SK-N-SH (cell line): ENCODE measurements around the gene TGM5. TPM values are rescaled to one million over a fixed set of nuclear protein-coding genes. Genes with fewer than 3 reads are reported as not detected.
"Not testable (repeated sequence)": the region's sequence is repeated elsewhere in the genome, so short reads cannot be mapped to it uniquely, and the experiment has no call there.

ENCODE experiments used
- CTCF ChIA-PET: fragments of 300-600, 350-600 bp; formaldehyde crosslinking; extraction: SDS; loops from one replicate; lab custom pipeline; 2021; lab: Yijun Ruan, JAX
- POLR2A ChIA-PET: fragments of 350-600 bp; sonication (Branson Sonifier 250); formaldehyde crosslinking; extraction: SDS; loops from one replicate; lab custom pipeline; 2020; ENCODE audit warnings: antibody characterized with exemption, inconsistent platforms; lab: Yijun Ruan, JAX
- DNase-seq: peaks from one replicate; pipeline ENCODE4 v3.0.0; 2012
- H2AFZ ChIP-seq: fragments of 200-600 bp; sonication (generic); 2 replicates; pipeline ENCODE4 v1.8.1; 2016; ENCODE audit warnings: antibody characterized with exemption, mild to moderate bottlenecking, low read depth
- H3F3A ChIP-seq: fragments of 200-600 bp; sonication (generic); replicated peaks from 2 replicates; pipeline ENCODE3; 2016; ENCODE audit warnings: antibody characterized with exemption, mild to moderate bottlenecking; ENCODE audit not compliant: insufficient read depth
- H3K27ac ChIP-seq, 2 experiments: fragments of 200-500 bp in 1 of 2; fragments of 200-600 bp in 1 of 2; sonication (Bioruptor generic) in 1 of 2; sonication (generic), shearing (Covaris generic) in 1 of 2; 2 replicates each; pipeline versions ENCODE4 v1.5.1 to v1.6.1; 2014 to 2016; ENCODE audit warnings: low read depth in 2 of 2, inconsistent platforms in 1 of 2, low read length in 1 of 2, mild to moderate bottlenecking in 1 of 2, mixed read lengths in 1 of 2
- H3K27me3 ChIP-seq: fragments of 200-600 bp; sonication (generic), shearing (Covaris generic); 2 replicates; pipeline ENCODE4 v1.6.1; 2016; ENCODE audit warnings: mixed run types; ENCODE audit not compliant: insufficient read depth
- H3K36me3 ChIP-seq, 2 experiments: fragments of 200-500 bp in 1 of 2; fragments of 200-600 bp in 1 of 2; sonication (Bioruptor generic) in 1 of 2; sonication (generic) in 1 of 2; replicated peaks in 1 of 2; 2 replicates each; pipeline versions ENCODE3 to v1.5.1; 2014 to 2016; ENCODE audit warnings: low read length in 1 of 2, mild to moderate bottlenecking in 1 of 2; ENCODE audit not compliant: insufficient read depth in 2 of 2, control insufficient read depth in 1 of 2
- H3K4me1 ChIP-seq, 2 experiments: fragments of 200-500 bp in 1 of 2; fragments of 200-600 bp in 1 of 2; sonication (Bioruptor generic) in 1 of 2; sonication (generic), shearing (Covaris generic) in 1 of 2; 2 replicates each; pipeline versions ENCODE4 v1.5.1 to v1.6.1; 2014 to 2016; ENCODE audit warnings: low read depth in 1 of 2, low read length in 1 of 2, mixed run types in 1 of 2; ENCODE audit not compliant: insufficient read depth in 2 of 2, control insufficient read depth in 1 of 2
- H3K4me2 ChIP-seq: fragments of 200-600 bp; sonication (generic), shearing (Covaris generic); 2 replicates; pipeline ENCODE4 v1.6.1; 2017; ENCODE audit warnings: mixed run types
- H3K4me3 ChIP-seq, 2 experiments: fragments of 200-500 bp in 1 of 2; fragments of 200-600 bp in 1 of 2; sonication (Bioruptor generic) in 1 of 2; sonication (generic), shearing (Covaris generic) in 1 of 2; 2 replicates each; pipeline versions ENCODE4 v1.5.1 to v1.8.1; 2014 to 2016; ENCODE audit warnings: low read depth in 2 of 2, inconsistent platforms in 1 of 2, low read length in 1 of 2, mild to moderate bottlenecking in 1 of 2, mixed read lengths in 1 of 2, moderate library complexity in 1 of 2
- H3K79me2 ChIP-seq: fragments of 200-600 bp; sonication (generic); 2 replicates; pipeline ENCODE4 v1.8.1; 2017; ENCODE audit warnings: mild to moderate bottlenecking; ENCODE audit not compliant: insufficient read depth
- H3K9ac ChIP-seq: fragments of 200-600 bp; sonication (generic); 2 replicates; pipeline ENCODE4 v1.6.1; 2017; ENCODE audit warnings: mixed run types
- H3K9me2 ChIP-seq: fragments of 200-600 bp; sonication (generic); 2 replicates; pipeline ENCODE4 v1.6.1; 2017; ENCODE audit warnings: mixed run types
- H3K9me3 ChIP-seq: fragments of 200-600 bp; sonication (generic); 2 replicates; pipeline ENCODE4 v1.6.1; 2017; ENCODE audit warnings: mixed run types, mild to moderate bottlenecking, moderate library complexity
- H4K20me1 ChIP-seq: fragments of 200-600 bp; sonication (generic); 2 replicates; pipeline ENCODE4 v1.6.1; 2017; ENCODE audit warnings: mild to moderate bottlenecking, mixed run types; ENCODE audit not compliant: insufficient read depth
- ELF1 ChIP-seq: IDR thresholded peaks from 2 replicates; pipeline ENCODE4 v1.4.0; 2012
- EP300 ChIP-seq, 2 experiments: IDR thresholded peaks; 2 replicates each; pipeline versions ENCODE4 v1.4.0 to v1.6.1; 2012; ENCODE audit warnings: borderline replicate concordance in 1 of 2, low read depth in 1 of 2, low read length in 1 of 2
- FOXJ3 ChIP-seq: sonication (generic); formaldehyde crosslinking; IDR thresholded peaks from 2 replicates; pipeline ENCODE4 v1.5.1; 2020; ENCODE audit warnings: mild to moderate bottlenecking, missing genetic modification reagents
- FOXM1 ChIP-seq: IDR thresholded peaks from 2 replicates; pipeline ENCODE4 v1.4.0; 2012; ENCODE audit warnings: low read depth, mild to moderate bottlenecking
- NRF1 ChIP-seq: IDR thresholded peaks from 2 replicates; pipeline ENCODE4 v1.6.1; 2012; ENCODE audit warnings: low read depth, mild to moderate bottlenecking, low read length
- RCOR1 ChIP-seq: fragments of 150-350 bp; IDR thresholded peaks from 2 replicates; pipeline ENCODE4 v1.6.1; 2017; ENCODE audit warnings: antibody characterized with exemption, low read length
- RXRA ChIP-seq: IDR thresholded peaks from 2 replicates; pipeline ENCODE4 v1.4.0; 2012; ENCODE audit warnings: low read depth, mild to moderate bottlenecking, borderline replicate concordance
- SMC3 ChIP-seq: IDR thresholded peaks from 2 replicates; pipeline ENCODE4 v1.6.1; 2012; ENCODE audit warnings: low read depth, low read length, improper control_type of control experiment
- YY1 ChIP-seq: IDR thresholded peaks from 2 replicates; pipeline ENCODE4 v1.4.0; 2012; ENCODE audit warnings: low read depth, mild to moderate bottlenecking
- WGBS: methylation state at CpG from one replicate; pipeline ENCODE4 v1.1.6; 2017; ENCODE audit warnings: low lambda C conversion rate; 5-methylcytosine and 5-hydroxymethylcytosine counted together
- polyA plus RNA-seq, 3 experiments: library from polyadenylated mRNA; depleted of rRNA; stranded (reverse); fragments of >200 nt; gene quantifications; 2 replicates each; pipeline ENCODE4 v1.2.3, GENCODE V29; 2012
- TF ChIP-seq, protein P1 (sequence below): IDR thresholded peaks from 2 replicates; pipeline ENCODE4 v1.4.0; 2012; ENCODE audit warnings: low read depth, borderline replicate concordance
- TF ChIP-seq, protein P2 (sequence below): IDR thresholded peaks from 2 replicates; pipeline ENCODE4; 2012
- TF ChIP-seq, protein P3 (sequence below): fragments of 150-350 bp; IDR thresholded peaks from 2 replicates; pipeline ENCODE4 v1.6.1; 2017; ENCODE audit warnings: antibody characterized with exemption, low read length, low read depth, borderline replicate concordance
- TF ChIP-seq, protein P4 (sequence below): IDR thresholded peaks from 2 replicates; pipeline ENCODE4 v1.4.0; 2012; ENCODE audit warnings: low read depth, borderline replicate concordance

The TGM5 gene
- polyA plus RNA-seq, 1 of the 3 experiments (the other 2 are of a cell fraction): not detected

DNA sequence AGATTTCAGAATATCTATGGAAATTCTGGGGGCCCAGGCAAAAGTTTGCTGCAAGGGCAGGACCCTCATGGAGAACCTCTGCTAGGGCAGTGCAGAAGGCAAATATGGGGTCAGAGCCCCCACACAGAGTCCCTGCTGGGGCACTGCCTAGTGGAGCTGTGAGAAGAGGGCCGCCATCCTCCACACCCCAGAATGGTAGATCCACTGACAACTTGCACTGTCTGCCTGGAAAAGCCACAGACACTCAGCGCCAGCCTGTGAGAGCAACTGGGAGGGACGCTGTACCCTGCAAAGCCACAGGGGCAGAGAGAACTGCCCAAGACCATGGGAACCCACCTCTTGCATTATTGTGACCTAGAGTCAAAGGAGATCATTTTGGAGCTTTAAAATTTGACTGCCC, 67.7 kb downstream of the TGM5 start:
- WGBS: 86% methylated on average over 1 of the region's 3 CpGs
- H3K4me2 ChIP-seq: no peak overlapping the region
- no peaks in the 10 kb centered on the region for H3K9me3 ChIP-seq
- no peak overlapping the region for H2AFZ ChIP-seq
- no peaks in the 10 kb centered on the region for H3K9me2 ChIP-seq
- H3K4me3 ChIP-seq: no peak overlapping the region
- no peaks in the 10 kb centered on the region for H3K27me3 ChIP-seq
- no peaks in the 10 kb centered on the region for H3K79me2 ChIP-seq
- H3K36me3 ChIP-seq: peaks cover 23 to 24% of the 10 kb centered on the region in 2 experiments
- POLR2A ChIA-PET: no interaction called here
- no peaks in the 10 kb centered on the region; a peak in 1 of 4 replicates for H3K4me1 ChIP-seq
- DNase-seq: no peak
- no peak overlapping the region for H3K9ac ChIP-seq
- CTCF ChIA-PET: interaction anchor here (3.1 kb wide), 1 partner anchor 87 kb away, joined by 13 read pairs; no protein-coding TSS in a partner anchor
- peaks cover 11% of the 10 kb centered on the region for H3F3A ChIP-seq
- TF ChIP-seq, protein P1, sequence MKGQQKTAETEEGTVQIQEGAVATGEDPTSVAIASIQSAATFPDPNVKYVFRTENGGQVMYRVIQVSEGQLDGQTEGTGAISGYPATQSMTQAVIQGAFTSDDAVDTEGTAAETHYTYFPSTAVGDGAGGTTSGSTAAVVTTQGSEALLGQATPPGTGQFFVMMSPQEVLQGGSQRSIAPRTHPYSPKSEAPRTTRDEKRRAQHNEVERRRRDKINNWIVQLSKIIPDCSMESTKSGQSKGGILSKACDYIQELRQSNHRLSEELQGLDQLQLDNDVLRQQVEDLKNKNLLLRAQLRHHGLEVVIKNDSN: no peak
- TF ChIP-seq NRF1 (no peak), FOXJ3 (CRISPR knock-in tag) (no peak), EP300 (IDR thresholded peaks at IDR 0.05; ENCODE audit: borderline replicate concordance in 1 of 2, low read depth in 1 of 2, low read length in 1 of 2) (no peak), RXRA (no peak), RCOR1 (no peak), YY1 (no peak), SMC3 (no peak), FOXM1 (no peak), ELF1 (no peak)
- TF ChIP-seq, protein P2, sequence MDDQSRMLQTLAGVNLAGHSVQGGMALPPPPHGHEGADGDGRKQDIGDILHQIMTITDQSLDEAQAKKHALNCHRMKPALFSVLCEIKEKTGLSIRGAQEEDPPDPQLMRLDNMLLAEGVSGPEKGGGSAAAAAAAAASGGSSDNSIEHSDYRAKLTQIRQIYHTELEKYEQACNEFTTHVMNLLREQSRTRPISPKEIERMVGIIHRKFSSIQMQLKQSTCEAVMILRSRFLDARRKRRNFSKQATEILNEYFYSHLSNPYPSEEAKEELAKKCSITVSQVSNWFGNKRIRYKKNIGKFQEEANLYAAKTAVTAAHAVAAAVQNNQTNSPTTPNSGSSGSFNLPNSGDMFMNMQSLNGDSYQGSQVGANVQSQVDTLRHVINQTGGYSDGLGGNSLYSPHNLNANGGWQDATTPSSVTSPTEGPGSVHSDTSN: no peak
- TF ChIP-seq, protein P3, sequence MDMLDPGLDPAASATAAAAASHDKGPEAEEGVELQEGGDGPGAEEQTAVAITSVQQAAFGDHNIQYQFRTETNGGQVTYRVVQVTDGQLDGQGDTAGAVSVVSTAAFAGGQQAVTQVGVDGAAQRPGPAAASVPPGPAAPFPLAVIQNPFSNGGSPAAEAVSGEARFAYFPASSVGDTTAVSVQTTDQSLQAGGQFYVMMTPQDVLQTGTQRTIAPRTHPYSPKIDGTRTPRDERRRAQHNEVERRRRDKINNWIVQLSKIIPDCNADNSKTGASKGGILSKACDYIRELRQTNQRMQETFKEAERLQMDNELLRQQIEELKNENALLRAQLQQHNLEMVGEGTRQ: no peak
- TF ChIP-seq, protein P4, sequence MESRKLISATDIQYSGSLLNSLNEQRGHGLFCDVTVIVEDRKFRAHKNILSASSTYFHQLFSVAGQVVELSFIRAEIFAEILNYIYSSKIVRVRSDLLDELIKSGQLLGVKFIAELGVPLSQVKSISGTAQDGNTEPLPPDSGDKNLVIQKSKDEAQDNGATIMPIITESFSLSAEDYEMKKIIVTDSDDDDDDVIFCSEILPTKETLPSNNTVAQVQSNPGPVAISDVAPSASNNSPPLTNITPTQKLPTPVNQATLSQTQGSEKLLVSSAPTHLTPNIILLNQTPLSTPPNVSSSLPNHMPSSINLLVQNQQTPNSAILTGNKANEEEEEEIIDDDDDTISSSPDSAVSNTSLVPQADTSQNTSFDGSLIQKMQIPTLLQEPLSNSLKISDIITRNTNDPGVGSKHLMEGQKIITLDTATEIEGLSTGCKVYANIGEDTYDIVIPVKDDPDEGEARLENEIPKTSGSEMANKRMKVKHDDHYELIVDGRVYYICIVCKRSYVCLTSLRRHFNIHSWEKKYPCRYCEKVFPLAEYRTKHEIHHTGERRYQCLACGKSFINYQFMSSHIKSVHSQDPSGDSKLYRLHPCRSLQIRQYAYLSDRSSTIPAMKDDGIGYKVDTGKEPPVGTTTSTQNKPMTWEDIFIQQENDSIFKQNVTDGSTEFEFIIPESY: no peak
- no peaks in the 10 kb centered on the region for H4K20me1 ChIP-seq
- no peak overlapping the region for H3K27ac ChIP-seq

DNA sequence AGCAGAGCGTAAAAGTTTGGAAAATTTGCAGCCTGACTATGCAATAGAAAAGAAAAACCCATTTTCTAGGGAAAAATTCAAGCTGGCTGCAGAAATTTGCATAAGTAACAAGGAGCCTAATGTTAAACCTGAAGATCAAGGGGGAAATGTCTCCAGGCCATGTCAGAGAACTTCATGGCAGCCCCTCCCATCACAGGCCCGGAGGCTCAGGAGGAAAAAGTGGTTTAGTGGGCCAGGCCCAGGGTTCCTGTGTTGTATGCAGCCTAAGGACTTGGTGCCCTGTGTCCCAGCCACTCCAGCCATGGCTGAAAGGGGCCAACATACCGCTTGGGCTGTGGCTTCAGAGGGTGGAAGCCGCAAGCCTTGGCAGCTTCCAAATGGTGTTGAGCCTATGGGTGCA, 68.2 kb downstream of the TGM5 start:
- H2AFZ ChIP-seq, H3K27me3 ChIP-seq, H3K4me3 ChIP-seq, H3K9ac ChIP-seq, DNase-seq, POLR2A ChIA-PET, H4K20me1 ChIP-seq, H3K4me1 ChIP-seq, H3K9me3 ChIP-seq, H3K9me2 ChIP-seq, H3K4me2 ChIP-seq, H3K27ac ChIP-seq, H3K79me2 ChIP-seq: not testable (repeated sequence)
- Histone ChIP-seq H3K36me3 (peaks cover 23 to 28% of the 10 kb centered on the region in 2 experiments), H3F3A (peaks cover 11% of the 10 kb centered on the region)
- 80% methylated on average over 4 of the region's 4 CpGs for WGBS
- CTCF ChIA-PET: interaction anchor here (3.1 kb wide), 1 partner anchor 87 kb away, joined by 13 read pairs; no protein-coding TSS in a partner anchor

DNA sequence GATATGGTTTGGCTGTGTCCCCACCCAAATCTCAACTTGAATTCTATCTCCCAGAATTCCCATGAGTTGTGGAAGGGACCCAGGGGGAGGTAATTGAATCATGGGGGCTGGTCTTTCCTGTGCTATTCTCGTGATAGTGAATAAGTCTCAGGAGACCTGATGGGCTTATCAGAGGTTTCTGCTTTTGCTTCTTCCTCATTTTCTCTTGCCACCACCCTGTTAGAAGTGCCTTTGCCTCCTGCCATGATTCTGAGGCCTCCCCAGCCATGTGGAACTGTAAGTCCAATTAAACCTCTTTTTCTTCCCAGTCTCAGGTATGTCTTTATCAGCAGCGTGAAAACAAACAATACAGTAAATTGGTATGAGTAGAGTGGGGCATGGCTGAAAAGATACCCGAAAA, 69.0 kb downstream of the TGM5 start:
- H2AFZ ChIP-seq, H3K9ac ChIP-seq, H4K20me1 ChIP-seq, H3K27ac ChIP-seq, H3K9me2 ChIP-seq, H3K4me2 ChIP-seq, POLR2A ChIA-PET, H3K9me3 ChIP-seq, DNase-seq, H3K27me3 ChIP-seq, H3K4me1 ChIP-seq, CTCF ChIA-PET, H3K4me3 ChIP-seq, H3K79me2 ChIP-seq: not testable (repeated sequence)
- WGBS: 91% methylated on average over 3 of the region's 3 CpGs
- H3K36me3 ChIP-seq: peaks cover 29 to 36% of the 10 kb centered on the region in 2 experiments
- peaks cover 11% of the 10 kb centered on the region for H3F3A ChIP-seq
